GM13976 (cell line): ENCODE results near the gene AKR1A1.

Experiments used
- DNase-seq: peaks from one replicate; pipeline ENCODE4 v3.0.0; 2012; ENCODE audit warnings: low spot score
- CTCF ChIP-seq: IDR thresholded peaks from 2 replicates; pipeline ENCODE4 v1.5.1; 2012; ENCODE audit warnings: borderline replicate concordance, mild to moderate bottlenecking; ENCODE audit not compliant: insufficient read depth; ENCODE audit errors: extremely low read depth, missing control alignments, control extremely low read depth
- in situ Hi-C: fragments of 300-500 bp; cut with MboI; formaldehyde crosslinking; loops from one replicate; pipeline ENCODE4 v1.12.0; 2022; ENCODE audit warnings: low sequenced_read_pairs, mixed read lengths, inconsistent platforms; ENCODE audit not compliant: unreplicated experiment

Gene AKR1A1

GRCh38 chr1:45526135-45526644 lies 24.4 kb upstream of the AKR1A1 start:
- in situ Hi-C loops = no loop called here
- DNase-seq = no peak
- TF ChIP-seq CTCF = no peak

- DNase-seq = no peak
- no peak for TF ChIP-seq CTCF
- in situ Hi-C loops = no loop called here
Observed at GRCh38 chr1:45530632-45531135, 19.9 kb upstream of the AKR1A1 start.

- in situ Hi-C loops = no loop called here
- no peak for TF ChIP-seq CTCF
- no peak for DNase-seq
Observed at GRCh38 chr1:45531873-45532272, 18.8 kb upstream of the AKR1A1 start.

- TF ChIP-seq CTCF = no peak
- in situ Hi-C loops = no loop called here
- no peak for DNase-seq
Observed at GRCh38 chr1:45535988-45536766, 14.4 kb upstream of the AKR1A1 start.

- DNase-seq = no peak
- TF ChIP-seq CTCF = no peak
- in situ Hi-C loops = no loop called here
Observed at GRCh38 chr1:45536886-45537285, 13.7 kb upstream of the AKR1A1 start.

GRCh38 chr1:45541193-45541592 lies 9.4 kb upstream of the AKR1A1 start:
- no peak for DNase-seq
- in situ Hi-C loops = no loop called here

More at GRCh38 chr1:45541193-45541592, 9.4 kb upstream of the AKR1A1 start:
- no peak for TF ChIP-seq CTCF
